Measurements from ENCODE around the gene SH3PXD2A.

SH3PXD2A gene

GRCh38 chr10:103896225-103896624 lies 40.8 kb upstream of the SH3PXD2A start (continued):
- peak; percentile 90 for TF ChIP-seq PATZ1 (tag by site-specific recombination; IDR thresholded peaks at IDR 0.05)
- TF ChIP-seq ZNF416 (tag by site-specific recombination; IDR thresholded peaks at IDR 0.05), result no peak
- no peak for TF ChIP-seq ZBTB11 (tag by site-specific recombination; conservative IDR thresholded peaks at IDR 0.05; ENCODE audit: low read depth)
- no peak for TF ChIP-seq ZNF596 (tag by site-specific recombination; IDR thresholded peaks at IDR 0.05)
- TF ChIP-seq REPIN1 (tag by site-specific recombination; IDR thresholded peaks at IDR 0.05; ENCODE audit: low read depth), result no peak
- TF ChIP-seq ZNF488 (tag by site-specific recombination; IDR thresholded peaks at IDR 0.05), result peak; percentile 71
- peak; percentile 80 for TF ChIP-seq BCL11A (tag by site-specific recombination; IDR thresholded peaks at IDR 0.05; ENCODE audit: low read depth)
- TF ChIP-seq ZNF10 (tag by site-specific recombination; IDR thresholded peaks at IDR 0.05), result no peak
- TF ChIP-seq ZNF302 (tag by site-specific recombination; IDR thresholded peaks at IDR 0.05; ENCODE audit: low read depth), result no peak
- TF ChIP-seq ZNF223 (tag by site-specific recombination; IDR thresholded peaks at IDR 0.05), result no peak
- no peak for TF ChIP-seq ZBTB6 (tag by site-specific recombination; IDR thresholded peaks at IDR 0.05)
- TF ChIP-seq ZNF658 (tag by site-specific recombination; IDR thresholded peaks at IDR 0.05), result no peak
- no peak for TF ChIP-seq ZNF548 (tag by site-specific recombination; IDR thresholded peaks at IDR 0.05)
- no peak for TF ChIP-seq ZNF654 (tag by site-specific recombination; IDR thresholded peaks at IDR 0.05; ENCODE audit: low read depth)
- TF ChIP-seq ZNF184 (tag by site-specific recombination; IDR thresholded peaks at IDR 0.05), result no peak
- no peak for TF ChIP-seq OVOL3 (tag by site-specific recombination; IDR thresholded peaks at IDR 0.05)
- no peak for TF ChIP-seq ZNF449 (tag by site-specific recombination; IDR thresholded peaks at IDR 0.05)
- no peak for TF ChIP-seq ZNF354C (tag by site-specific recombination; IDR thresholded peaks at IDR 0.05; ENCODE audit: borderline replicate concordance, low read depth)
- peak; percentile 58 for TF ChIP-seq KLF1 (tag by site-specific recombination; IDR thresholded peaks at IDR 0.05)
- no peak for TF ChIP-seq HOXA7 (CRISPR knock-in tag; IDR thresholded peaks at IDR 0.05; ENCODE audit: borderline replicate concordance)
- TF ChIP-seq ZBTB1 (tag by site-specific recombination; IDR thresholded peaks at IDR 0.05), result no peak
- no peak for TF ChIP-seq ZNF645 (tag by site-specific recombination; IDR thresholded peaks at IDR 0.05)
- no peak for TF ChIP-seq ZNF544 (tag by site-specific recombination; IDR thresholded peaks at IDR 0.05)
- TF ChIP-seq ZNF239 (tag by site-specific recombination; IDR thresholded peaks at IDR 0.05), result 0 out of 2 replicates have a peak, but pooled peaks have one; percentile 11
- peak; percentile 78 for TF ChIP-seq ZFP69B (tag by site-specific recombination; IDR thresholded peaks at IDR 0.05)
- TF ChIP-seq ZNF391 (tag by site-specific recombination; IDR thresholded peaks at IDR 0.05; ENCODE audit: borderline replicate concordance, low read depth), result no peak
- peak; percentile 94 for TF ChIP-seq ZNF366 (tag by site-specific recombination; conservative IDR thresholded peaks at IDR 0.05)
- no peak for TF ChIP-seq GLI4 (tag by site-specific recombination; IDR thresholded peaks at IDR 0.05)
- TF ChIP-seq WT1 (tag by site-specific recombination; IDR thresholded peaks at IDR 0.05), result peak; percentile 95
- TF ChIP-seq FEZF1 (tag by site-specific recombination; IDR thresholded peaks at IDR 0.05), result peak; percentile 78; the same call in 1 of the 2 replicates
- TF ChIP-seq ZNF202 (tag by site-specific recombination; IDR thresholded peaks at IDR 0.05; ENCODE audit: borderline replicate concordance), result no peak
